ENCODE data around the gene SOD2. TPM values are rescaled to one million over a fixed set of nuclear protein-coding genes. Genes with fewer than 3 reads are reported as not detected.

SOD2 gene
- total and polyA plus RNA-seq, 2 of the 13 experiments (the other 11 are each of a cell fraction or from before 2014, with no cell fraction given): 304 to 309 TPM

DNA sequence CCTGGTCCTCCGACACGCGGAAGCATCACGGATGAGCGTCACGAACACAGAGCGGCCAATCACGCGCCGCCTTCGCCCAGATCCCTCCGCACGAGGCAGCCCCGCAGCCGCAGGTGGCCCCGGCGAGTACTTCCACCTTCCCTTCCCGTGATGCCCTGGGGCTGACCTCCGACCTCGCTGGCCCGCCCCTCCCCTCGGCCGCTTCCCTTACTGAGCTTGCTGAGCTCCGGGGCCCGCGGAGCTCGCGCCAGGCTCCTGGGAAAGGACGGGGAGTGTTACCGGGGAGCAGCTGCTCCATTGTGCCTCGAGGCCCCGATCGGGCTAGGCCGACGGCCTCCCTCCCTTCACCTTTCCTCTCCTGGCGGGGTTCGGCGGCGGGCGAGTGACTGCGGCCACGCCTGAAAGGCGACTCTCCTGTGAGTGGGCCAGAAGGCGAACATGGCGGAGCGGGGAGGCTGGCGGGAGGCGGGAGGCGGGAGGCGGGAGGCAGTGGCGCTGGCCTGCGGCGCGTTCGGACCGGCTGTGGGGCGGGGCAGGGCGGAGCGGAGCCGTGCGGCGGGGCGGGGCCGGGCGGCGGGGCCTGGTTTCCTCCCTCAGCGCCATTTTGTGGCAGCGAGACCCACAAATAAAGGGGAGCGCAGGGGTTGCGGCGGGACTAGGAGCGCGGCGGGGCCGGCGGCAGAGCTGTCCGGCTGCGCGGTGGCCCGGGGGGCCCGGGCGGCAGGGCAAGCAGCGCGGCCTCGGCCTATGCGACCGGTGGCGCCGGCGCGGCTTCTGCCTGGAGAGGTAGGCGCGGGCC, 34.1 kb upstream of the SOD2 start, which contains the start of gene WTAP (continued):
- TF ChIP-seq NONO (IDR thresholded peaks at IDR 0.05) (no peak), NONO (CRISPR knock-in tag; conservative IDR thresholded peaks at IDR 0.05) (peak; percentile 99), RORA (CRISPR knock-in tag; IDR thresholded peaks at IDR 0.05) (no peak), MAFK (conservative IDR thresholded peaks at IDR 0.05 in 1 of 2, IDR thresholded peaks at IDR 0.05 in 1 of 2; ENCODE audit: low read length in 2 of 2) (no peak), ZNF446 (CRISPR knock-in tag; IDR thresholded peaks at IDR 0.05) (peak; percentile 94), ZBTB39 (CRISPR knock-in tag; IDR thresholded peaks at IDR 0.05) (peak; percentile 98), U2AF2 (IDR thresholded peaks at IDR 0.05; ENCODE audit: low read depth, low read length) (0 out of 2 replicates have a peak, but pooled peaks have one; percentile 8), WIZ (CRISPR knock-in tag; IDR thresholded peaks at IDR 0.05) (peak; percentile 88; the same call in 1 of the 2 replicates), ZNF10 (CRISPR knock-in tag; IDR thresholded peaks at IDR 0.05; ENCODE audit: borderline replicate concordance, low read depth) (no peak), ZNF883 (CRISPR knock-in tag; IDR thresholded peaks at IDR 0.05; ENCODE audit: not compliant biosample characterization) (peak; percentile 98), YEATS2 (CRISPR knock-in tag; IDR thresholded peaks at IDR 0.05; ENCODE audit: borderline replicate concordance) (peak; percentile 98), NBN (conservative IDR thresholded peaks at IDR 0.05) (no peak), ZNF513 (CRISPR knock-in tag; conservative IDR thresholded peaks at IDR 0.05) (no peak)
- TF ChIP-seq, protein P1, sequence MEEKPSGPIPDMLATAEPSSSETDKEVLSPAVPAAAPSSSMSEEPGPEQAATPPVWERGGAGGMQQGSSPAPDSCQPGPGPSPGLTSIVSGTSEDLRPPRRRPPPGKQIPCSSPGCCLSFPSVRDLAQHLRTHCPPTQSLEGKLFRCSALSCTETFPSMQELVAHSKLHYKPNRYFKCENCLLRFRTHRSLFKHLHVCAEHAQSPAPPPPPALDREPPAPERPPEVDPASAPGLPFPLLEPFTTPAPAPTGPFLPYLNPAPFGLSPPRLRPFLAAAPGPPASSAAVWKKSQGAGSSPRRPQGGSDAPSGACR (CRISPR knock-in tag; IDR thresholded peaks at IDR 0.05): peak; percentile 94
- TF ChIP-seq, protein P2, sequence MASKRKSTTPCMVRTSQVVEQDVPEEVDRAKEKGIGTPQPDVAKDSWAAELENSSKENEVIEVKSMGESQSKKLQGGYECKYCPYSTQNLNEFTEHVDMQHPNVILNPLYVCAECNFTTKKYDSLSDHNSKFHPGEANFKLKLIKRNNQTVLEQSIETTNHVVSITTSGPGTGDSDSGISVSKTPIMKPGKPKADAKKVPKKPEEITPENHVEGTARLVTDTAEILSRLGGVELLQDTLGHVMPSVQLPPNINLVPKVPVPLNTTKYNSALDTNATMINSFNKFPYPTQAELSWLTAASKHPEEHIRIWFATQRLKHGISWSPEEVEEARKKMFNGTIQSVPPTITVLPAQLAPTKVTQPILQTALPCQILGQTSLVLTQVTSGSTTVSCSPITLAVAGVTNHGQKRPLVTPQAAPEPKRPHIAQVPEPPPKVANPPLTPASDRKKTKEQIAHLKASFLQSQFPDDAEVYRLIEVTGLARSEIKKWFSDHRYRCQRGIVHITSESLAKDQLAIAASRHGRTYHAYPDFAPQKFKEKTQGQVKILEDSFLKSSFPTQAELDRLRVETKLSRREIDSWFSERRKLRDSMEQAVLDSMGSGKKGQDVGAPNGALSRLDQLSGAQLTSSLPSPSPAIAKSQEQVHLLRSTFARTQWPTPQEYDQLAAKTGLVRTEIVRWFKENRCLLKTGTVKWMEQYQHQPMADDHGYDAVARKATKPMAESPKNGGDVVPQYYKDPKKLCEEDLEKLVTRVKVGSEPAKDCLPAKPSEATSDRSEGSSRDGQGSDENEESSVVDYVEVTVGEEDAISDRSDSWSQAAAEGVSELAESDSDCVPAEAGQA (IDR thresholded peaks at IDR 0.05; ENCODE audit: low read depth): peak; percentile 90
- TF ChIP-seq, protein P2 (CRISPR knock-in tag; IDR thresholded peaks at IDR 0.05; ENCODE audit: borderline replicate concordance): peak; percentile 98
- TF ChIP-seq, protein P3, sequence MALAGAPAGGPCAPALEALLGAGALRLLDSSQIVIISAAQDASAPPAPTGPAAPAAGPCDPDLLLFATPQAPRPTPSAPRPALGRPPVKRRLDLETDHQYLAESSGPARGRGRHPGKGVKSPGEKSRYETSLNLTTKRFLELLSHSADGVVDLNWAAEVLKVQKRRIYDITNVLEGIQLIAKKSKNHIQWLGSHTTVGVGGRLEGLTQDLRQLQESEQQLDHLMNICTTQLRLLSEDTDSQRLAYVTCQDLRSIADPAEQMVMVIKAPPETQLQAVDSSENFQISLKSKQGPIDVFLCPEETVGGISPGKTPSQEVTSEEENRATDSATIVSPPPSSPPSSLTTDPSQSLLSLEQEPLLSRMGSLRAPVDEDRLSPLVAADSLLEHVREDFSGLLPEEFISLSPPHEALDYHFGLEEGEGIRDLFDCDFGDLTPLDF (CRISPR knock-in tag; IDR thresholded peaks at IDR 0.05): peak; percentile 93
